Stimulated activated CD8-positive, alpha-beta memory T cell treated with anti-CD3 and anti-CD28 coated beads, Interleukin-12 subunit alpha, Interleukin-12 subunit beta, amount 100 ng/mL, for 24 hours (primary cell): Measurements from ENCODE around the gene SSR4.
"Not testable (repeated sequence)": the region's sequence is repeated elsewhere in the genome, so short reads cannot be mapped to it uniquely, and the experiment has no call there.

Experiments used
- DNase-seq: peaks from one replicate; pipeline ENCODE4 v3.0.0-alpha.2; 2020; ENCODE audit errors: extremely low read depth

The SSR4 gene

DNA sequence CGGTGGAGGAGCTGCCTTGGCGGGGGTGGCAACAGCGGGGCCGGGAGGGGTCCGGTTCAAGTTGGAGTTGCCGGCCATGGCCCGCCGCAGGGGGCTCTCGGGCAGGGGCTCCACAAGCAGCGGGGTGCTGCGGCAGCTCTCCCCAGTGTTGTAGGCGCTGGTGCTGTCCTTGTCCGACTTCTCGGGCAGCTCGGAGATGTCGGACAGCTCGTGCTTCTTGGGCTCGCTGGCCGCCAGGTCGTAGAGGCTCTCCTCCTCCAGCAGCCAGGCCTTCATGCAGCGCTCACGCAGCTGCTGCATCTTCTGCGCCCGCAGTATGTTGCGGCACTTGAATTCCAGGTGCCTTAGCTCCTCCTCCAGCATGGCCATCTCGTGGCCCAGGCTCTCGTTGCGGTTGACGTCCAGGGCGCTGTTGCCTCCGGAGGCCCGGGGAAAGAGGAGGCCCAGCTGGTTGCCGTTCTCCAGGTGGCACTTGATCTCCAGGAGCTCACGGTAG is 9.7 kb downstream of the SSR4 start:
- no peak for DNase-seq

- DNase-seq, result no peak
Observed at GRCh38 chrX:153804621-153805020, 10.2 kb downstream of the SSR4 start.

DNA sequence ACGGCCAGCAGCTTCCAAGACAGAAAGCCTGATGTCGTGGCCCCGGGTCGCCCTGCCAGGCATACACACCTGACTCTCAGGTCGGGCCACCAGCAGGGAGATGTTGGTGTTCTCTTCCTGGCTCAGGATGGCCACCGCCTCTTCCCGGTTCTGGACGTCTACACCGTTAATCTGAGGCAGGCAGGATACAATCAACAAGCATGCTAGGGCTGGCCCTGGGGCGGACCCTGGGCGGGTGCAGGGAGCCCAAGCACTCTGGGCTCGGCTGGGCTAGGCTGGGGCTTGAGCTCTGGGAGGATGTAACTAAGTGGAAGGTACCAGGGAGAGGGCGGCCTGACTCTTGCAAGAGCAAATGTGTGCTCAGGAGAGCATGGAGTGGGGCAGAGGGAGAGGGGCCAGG is 11.0 kb downstream of the SSR4 start:
- no peak for DNase-seq

GRCh38 chrX:153806999-153807575 is 12.6 kb downstream of the SSR4 start:
- DNase-seq, result no peak

- DNase-seq, result no peak
Observed at GRCh38 chrX:153807976-153808375, 13.5 kb downstream of the SSR4 start.

- DNase-seq, result no peak
Observed at GRCh38 chrX:153812220-153812619, 17.8 kb downstream of the SSR4 start.

DNA sequence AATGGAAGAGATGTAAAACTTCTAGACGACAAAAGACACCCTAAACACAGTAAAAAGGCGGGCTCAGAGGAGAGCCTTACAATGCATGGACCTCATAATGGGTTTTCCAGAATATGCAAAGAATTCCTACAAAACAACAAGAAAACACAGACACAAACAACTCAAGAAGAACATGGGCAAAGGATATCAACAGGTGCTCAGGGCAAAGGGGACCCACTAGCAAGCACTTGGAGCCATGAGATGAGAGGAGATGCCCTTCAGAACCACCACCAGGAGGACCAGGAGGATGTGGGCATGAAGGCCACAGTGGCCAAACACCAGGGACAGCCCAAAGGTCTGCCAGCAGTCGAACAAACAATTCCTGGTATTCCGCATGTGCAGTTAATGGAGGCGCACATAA is 18.7 kb downstream of the SSR4 start:
- DNase-seq, result no peak

- no peak for DNase-seq
Observed at GRCh38 chrX:153814591-153815315, 20.3 kb downstream of the SSR4 start.

DNA sequence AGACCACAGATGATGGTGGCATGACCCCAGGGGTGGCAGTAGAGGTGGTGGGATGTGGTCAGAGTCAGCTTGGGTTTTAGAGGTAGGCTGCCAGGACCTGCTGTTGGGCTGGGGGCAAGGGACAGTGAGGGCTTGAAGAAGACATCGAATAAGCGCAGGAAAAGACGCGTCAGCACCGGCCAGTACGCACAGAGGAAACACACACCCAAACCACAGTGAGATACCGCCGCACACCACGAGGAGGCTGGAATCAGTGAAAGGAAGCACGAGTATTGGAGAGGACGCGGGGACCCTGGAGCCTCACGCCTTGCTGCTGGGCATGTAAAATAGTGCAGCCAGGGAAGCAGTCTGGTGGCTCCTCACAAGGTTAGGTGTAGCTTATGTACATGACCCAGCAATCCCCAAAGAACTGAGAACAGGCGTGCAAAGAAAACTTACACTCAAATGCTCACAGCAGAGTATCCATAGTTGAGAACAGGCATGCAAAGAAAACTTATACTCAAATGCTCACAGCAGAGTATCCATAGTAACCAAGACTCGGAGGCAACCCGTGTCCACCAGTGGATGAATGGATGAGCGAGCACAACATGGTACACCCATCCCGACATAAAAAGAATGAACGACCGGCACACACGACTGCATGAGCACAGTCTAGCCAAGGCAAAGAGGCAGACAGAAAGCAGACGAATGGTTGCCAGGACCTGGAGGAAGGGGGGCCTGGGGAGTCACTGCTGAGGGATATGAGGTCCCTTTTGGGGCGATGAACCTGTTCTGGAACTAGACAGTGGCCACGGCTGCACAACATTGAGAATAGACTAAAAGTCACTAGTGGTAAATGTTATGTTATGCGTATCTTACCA is 22.6 kb downstream of the SSR4 start:
- no peak for DNase-seq

GRCh38 chrX:153818064-153818463 is 23.6 kb downstream of the SSR4 start:
- DNase-seq, result not testable (repeated sequence)

DNA sequence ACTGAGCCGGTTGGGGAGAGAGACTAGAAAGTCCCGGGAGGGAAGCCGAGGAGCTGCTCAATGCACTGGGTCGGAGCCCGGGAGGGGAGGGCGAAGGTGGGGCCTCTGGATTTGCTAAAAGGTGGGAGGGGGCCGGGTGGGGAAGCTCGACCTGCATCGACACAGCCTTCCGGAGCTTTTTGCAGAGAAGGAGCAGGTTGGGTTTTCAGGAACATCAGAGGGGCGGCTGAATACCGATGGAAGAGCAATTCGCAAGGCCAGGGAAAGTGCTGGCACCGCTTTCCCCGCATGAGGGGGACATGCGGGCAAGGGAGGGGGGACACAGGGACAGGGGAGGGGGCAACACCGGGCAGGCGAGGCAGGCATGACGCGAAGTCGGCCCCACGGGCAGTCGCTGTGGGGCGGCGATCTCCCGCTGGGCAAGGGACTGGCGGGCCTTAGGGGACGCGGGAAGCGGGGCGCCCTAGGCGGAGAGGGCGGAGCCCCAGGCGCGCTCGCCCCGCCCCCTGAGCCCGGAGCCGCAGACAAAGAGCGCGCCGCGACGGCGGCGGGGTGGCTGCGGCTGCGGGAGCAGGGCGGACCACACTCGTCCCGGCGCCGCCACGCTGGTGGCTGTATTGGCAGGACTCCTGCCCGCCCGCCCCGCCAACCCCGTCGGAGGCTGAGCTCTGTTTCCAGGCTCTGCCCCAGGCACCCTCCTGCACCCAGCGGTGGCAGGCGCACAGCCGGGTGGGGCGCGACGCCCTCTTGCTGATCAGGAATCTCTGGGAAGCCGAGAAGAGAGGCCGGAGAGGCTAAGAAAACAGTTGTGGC is 24.3 kb downstream of the SSR4 start:
- no peak for DNase-seq

DNA sequence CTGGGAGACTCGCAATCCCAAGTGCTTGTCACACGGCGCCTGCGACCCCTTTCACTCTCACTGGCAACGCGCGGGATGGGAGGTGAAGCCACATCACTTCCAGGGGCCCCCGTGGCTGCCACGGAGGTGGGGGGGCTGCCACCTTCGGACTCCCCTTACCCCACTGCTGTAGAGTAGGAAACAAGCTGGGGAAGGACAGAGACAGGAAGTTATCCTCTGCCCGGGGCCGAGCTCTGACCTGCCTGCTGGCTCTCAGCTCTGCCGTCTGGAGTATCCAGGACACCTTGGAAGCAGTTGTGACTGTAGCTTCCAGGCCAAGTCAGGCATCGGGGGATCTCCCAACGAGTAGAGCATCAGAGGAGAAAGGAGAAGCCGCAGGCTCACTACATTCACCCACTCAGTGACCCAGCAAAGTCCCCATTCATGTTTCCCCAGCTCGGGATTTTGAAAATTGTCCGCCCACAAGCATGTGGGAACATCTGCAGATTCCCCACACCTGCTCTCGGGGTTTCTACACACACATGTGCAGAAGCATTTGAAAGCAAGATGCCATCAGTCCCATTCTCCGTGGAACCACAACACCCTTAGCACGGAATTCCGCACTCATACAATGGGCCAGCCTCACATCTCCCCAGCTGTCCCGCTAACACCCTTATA is 25.0 kb downstream of the SSR4 start:
- no peak for DNase-seq

GRCh38 chrX:153820601-153821000 is 26.1 kb downstream of the SSR4 start:
- DNase-seq, result no peak

DNA sequence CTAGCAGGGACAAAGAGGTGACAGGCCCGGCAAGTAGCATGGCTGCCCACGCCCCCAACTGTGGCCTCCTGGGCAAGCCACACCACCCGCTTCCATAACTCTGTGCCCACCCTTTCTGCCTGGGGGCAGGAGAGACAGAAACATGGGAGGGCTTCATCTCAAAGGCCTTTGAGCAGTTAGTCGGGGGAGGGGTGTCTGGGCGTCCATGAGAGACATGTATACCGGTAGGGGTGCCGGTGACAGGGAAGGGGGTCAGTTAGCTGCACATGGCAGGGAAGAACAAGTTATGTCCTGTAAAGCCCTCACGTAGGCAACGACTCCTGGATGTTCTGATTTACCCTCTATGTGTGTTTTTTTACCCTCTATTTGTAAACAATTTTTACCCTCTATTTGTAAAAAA is 26.6 kb downstream of the SSR4 start:
- no peak for DNase-seq

DNA sequence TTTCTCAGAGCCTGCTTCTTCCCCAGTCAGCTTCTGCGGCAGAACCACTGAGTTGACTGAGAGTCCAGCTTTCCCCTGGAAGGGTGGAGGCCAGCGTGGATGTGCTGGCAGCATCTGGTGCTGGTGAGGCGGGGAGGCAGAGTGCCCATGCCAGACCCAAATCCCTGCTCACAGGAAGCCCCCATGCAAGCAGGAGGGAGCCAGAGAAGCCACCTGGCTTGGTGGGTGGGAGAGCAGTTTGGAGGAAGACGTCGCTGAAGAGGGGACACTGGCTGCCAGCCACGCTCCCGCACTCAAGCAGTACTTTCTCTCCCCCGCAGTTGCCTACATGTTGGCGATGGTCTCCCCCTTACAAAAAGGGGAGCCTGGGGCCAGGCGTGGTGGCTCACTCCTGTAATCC is 29.9 kb downstream of the SSR4 start:
- no peak for DNase-seq

DNA sequence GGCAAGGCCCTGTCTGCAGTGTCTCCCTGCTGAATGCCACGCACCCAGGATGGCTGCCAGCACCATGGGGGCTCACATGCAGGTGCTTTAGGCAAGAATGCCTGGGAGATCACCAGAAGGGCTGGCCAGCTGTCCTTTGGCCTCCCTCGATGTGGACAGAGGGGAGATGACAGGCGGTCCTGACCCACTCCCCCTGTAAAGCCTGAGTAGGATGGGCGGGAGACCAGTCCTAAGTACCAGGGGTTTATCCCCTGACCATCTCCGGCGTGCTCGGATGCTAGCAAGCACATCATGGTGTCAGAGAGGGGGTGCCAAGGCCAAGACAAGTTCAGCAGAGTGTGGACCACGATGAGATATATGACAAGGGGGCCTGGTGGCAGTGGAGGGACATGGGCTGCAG is 30.6 kb downstream of the SSR4 start:
- DNase-seq, result no peak

DNA sequence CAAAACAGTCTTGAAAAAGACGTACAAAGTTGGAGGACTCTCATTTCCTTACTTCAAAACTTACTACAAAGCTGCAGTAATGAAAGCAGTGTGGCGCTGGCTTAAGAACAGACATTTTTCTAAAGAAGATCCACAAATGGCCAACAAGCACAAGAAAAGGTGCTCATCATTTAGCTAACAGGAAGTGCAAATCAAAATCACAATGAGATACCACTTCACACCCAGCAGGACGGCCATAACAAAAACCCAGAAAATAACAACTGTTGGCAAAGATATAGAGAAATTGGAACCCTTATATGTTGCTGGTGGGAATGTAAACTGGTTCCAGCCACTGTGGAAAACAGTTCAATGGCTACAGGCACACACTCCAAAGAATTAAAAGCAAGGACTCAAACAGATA is 32.5 kb downstream of the SSR4 start:
- DNase-seq, result no peak

GRCh38 chrX:153827903-153828302 is 33.4 kb downstream of the SSR4 start:
- DNase-seq, result no peak

DNA sequence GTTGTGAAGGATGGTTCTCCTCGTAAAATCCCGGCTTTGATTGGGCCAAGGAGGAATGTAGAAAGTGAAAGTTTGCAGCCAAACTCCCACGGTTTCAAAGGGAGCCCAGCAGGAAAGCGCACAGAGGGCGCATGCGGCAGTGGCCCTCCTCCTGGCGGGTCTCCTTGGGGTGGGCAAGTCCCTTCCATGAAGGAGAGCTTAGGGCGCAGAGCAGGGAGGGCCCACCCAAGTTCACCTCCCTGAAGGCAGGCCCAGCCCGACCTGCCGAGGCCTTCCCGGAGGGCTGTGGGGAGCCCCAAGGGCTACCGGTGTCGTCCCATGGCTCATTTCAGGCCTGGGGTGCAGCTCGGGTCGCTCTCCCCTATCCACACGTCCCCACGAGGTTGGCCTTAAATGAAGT is 33.8 kb downstream of the SSR4 start:
- DNase-seq, result no peak

DNA sequence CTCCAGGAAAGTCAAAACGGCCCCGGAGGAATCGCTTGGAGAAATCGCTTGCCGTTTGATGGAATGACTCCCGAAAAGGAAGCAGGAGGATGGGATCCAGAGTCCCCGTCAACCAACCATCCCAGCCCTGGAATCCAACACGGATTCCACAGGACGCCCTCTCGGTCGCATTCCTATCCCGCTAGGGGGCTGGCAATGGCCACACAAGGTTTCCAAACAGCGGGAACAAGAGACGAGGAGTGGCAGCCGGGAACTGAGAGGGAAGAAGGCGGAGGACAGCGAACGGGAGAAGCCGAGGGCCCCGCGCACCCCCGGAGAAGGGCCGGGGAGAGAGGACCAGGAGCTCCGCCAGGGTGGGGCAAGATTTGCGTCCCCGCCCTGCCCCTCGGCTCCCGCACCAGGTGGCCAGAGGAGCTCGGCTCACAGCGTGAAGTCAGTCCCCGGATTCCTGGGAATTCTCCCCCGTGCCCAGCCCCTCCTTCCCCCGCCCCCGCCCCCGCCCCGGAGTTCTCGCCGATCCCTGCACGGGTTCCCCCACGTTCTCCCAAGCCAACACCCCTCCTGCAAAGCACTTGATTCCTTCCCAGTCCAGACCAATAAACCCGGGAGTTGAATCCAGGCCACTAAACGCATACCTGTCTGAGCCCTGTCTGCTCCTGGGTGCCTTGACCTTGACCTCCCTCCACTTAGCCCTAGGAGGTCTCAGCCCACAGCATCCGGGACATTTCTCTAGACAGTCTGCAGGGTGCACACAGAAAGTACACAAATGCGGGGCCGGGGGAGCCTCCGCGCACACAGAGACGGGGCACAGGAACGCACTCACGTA is 34.5 kb downstream of the SSR4 start:
- DNase-seq, result no peak

GRCh38 chrX:153829549-153829798 is 35.0 kb downstream of the SSR4 start:
- no peak for DNase-seq
